Stomach (tissue), 9 donors: Measurements from ENCODE around the gene UNC79. TPM values are rescaled to one million over a fixed set of nuclear protein-coding genes. Genes with fewer than 3 reads are reported as not detected.
A peak's percentile ranks its signal among the peaks of the same experiment; 100 is the strongest.

Experiments used
- DNase-seq, 2 donors: peaks; one replicate each; pipeline versions ENCODE4 v3.0.0 to v3.0.0-alpha.2; 2013 to 2019
- H3K27ac ChIP-seq, 5 donors: fragments of 200-600 bp in 4 of 5; sonication (generic) in 4 of 5; one replicate each; pipeline ENCODE4 v1.5.1; 2013 to 2019; ENCODE audit warnings: mild to moderate bottlenecking in 1 of 5, moderate library complexity in 1 of 5
- H3K27me3 ChIP-seq, 3 donors: fragments of 200-600 bp; sonication (generic); one replicate each; pipeline ENCODE4 v1.5.1; 2017 to 2019; ENCODE audit warnings: mixed run types in 1 of 3
- H3K36me3 ChIP-seq, 4 donors: fragments of 200-600 bp; sonication (generic); 1 replicate in 3 of 4; 2 replicates in 1 of 4; pipeline ENCODE4 v1.5.1; 2016 to 2019
- H3K4me1 ChIP-seq, 4 donors: fragments of 200-600 bp; sonication (generic); one replicate each; pipeline ENCODE4 v1.5.1; 2016 to 2019
- H3K4me3 ChIP-seq, 4 donors: fragments of 200-600 bp; sonication (generic) in 3 of 4; one replicate each; pipeline ENCODE4 v1.5.1; 2016 to 2019; ENCODE audit warnings: mild to moderate bottlenecking in 1 of 4
- H3K9me3 ChIP-seq, 4 donors: fragments of 200-600 bp; sonication (generic); one replicate each; pipeline ENCODE4 v1.5.1; 2016 to 2019
- CTCF ChIP-seq, 7 experiments: fragments of 450-650 bp in 4 of 7; fragments of 200-600 bp in 3 of 7; sonication (generic) in 3 of 7; IDR thresholded peaks; one replicate each; pipeline ENCODE4 v1.5.1; 2016 to 2019; ENCODE audit warnings: antibody characterized with exemption in 7 of 7, control low read depth in 2 of 7, mild to moderate bottlenecking in 1 of 7
- EP300 ChIP-seq: sonication (generic); formaldehyde crosslinking; IDR thresholded peaks from one replicate; pipeline ENCODE4 v1.6.1; 2017; ENCODE audit warnings: antibody characterized with exemption
- POLR2A ChIP-seq, 4 donors: fragments of 450-650 bp; IDR thresholded peaks; one replicate each; pipeline ENCODE4 v1.6.1; 2016; ENCODE audit warnings: antibody characterized with exemption in 4 of 4, control low read depth in 2 of 4, mild to moderate bottlenecking in 1 of 4, moderate library complexity in 1 of 4
- POLR2AphosphoS5 ChIP-seq, 3 donors: sonication (generic); formaldehyde crosslinking; IDR thresholded peaks; one replicate each; pipeline ENCODE4 v1.6.1; 2016; ENCODE audit warnings: antibody characterized with exemption in 3 of 3
- WGBS, 5 donors: extraction: QIAGEN DNeasy Blood & Tissue Kit in 3 of 5; methylation state at CpG; one replicate each; pipeline versions ENCODE4 v1.1.5 to v1.1.7; 2013 to 2018; 5-methylcytosine and 5-hydroxymethylcytosine counted together
- intact Hi-C: fragments of 100-400 bp; cut with DNase I; formaldehyde crosslinking; loops from one replicate; pipeline ENCODE4 v1.15.1; 2023; ENCODE audit warnings: low total_unique reads
- polyA plus RNA-seq, 3 donors: library from polyadenylated mRNA; stranded (reverse); fragments of 200-250 nt; gene quantifications; one replicate each; pipeline ENCODE4 v1.2.3, GENCODE V29; 2013
- total RNA-seq, 5 donors: library from RNA; depleted of rRNA; stranded (reverse); fragments of >200 nt; gene quantifications; one replicate each; pipeline versions ENCODE4 v1.1.0 to v1.2.3, GENCODE V29; 2014 to 2016
- donor health status: healthy with polysubstance abuse.
- donor health status: Bipolar disorder and iron deficiency.
- donor health status: healthy.

Gene UNC79
- total and polyA plus RNA-seq, 8 donors: under 0.01 to 1.9 (median 0.35) TPM; not detected in 2

- H3K4me3 ChIP-seq: no peak overlapping the region
- WGBS, 5 donors: 90 to 95% (median 94%) methylated on average over 4 of the region's 4 CpGs
- H3K36me3 ChIP-seq: no peaks in the 10 kb centered on the region
- no peaks in the 10 kb centered on the region for H3K9me3 ChIP-seq
- no peak for DNase-seq
- intact Hi-C loops: no loop called here
- no peak overlapping the region for H3K27ac ChIP-seq
- no peaks in the 10 kb centered on the region for H3K4me1 ChIP-seq
- TF ChIP-seq POLR2AphosphoS5 (IDR thresholded peaks at IDR 0.05) (no peak), CTCF (IDR thresholded peaks at IDR 0.05) (no peak), EP300 (no peak), POLR2A (IDR thresholded peaks at IDR 0.05) (no peak)
- H3K27me3 ChIP-seq: peaks cover 0 to 20% (median 5%) of the 10 kb centered on the region in 3 donors
Observed at GRCh38 chr14:93709249-93709648, 278.5 kb downstream of the UNC79 start.

GRCh38 chr14:93712079-93712837, 281.5 kb downstream of the UNC79 start:
- no peaks in the 10 kb centered on the region for H3K9me3 ChIP-seq
- H3K4me3 ChIP-seq: no peak overlapping the region
- no peaks in the 10 kb centered on the region for H3K36me3 ChIP-seq
- no peak overlapping the region for H3K27ac ChIP-seq
- 54 to 72% (median 62%) methylated on average over 6 to 9 of the region's 9 CpGs for WGBS, 5 donors
- DNase-seq: no peak
- no peaks in the 10 kb centered on the region for H3K4me1 ChIP-seq
- peaks cover 0 to 32% (median 5%) of the 10 kb centered on the region in 3 donors for H3K27me3 ChIP-seq
- intact Hi-C loops: no loop called here
- TF ChIP-seq CTCF (IDR thresholded peaks at IDR 0.05): no peak
- no peak for TF ChIP-seq POLR2A (IDR thresholded peaks at IDR 0.05)
- TF ChIP-seq EP300: no peak
- no peak for TF ChIP-seq POLR2AphosphoS5 (IDR thresholded peaks at IDR 0.05)

- Histone ChIP-seq H3K9me3 (no peaks in the 10 kb centered on the region), H3K27me3 (peaks cover 0 to 32% (median 5%) of the 10 kb centered on the region in 3 donors), H3K27ac (no peak overlapping the region), H3K36me3 (no peaks in the 10 kb centered on the region), H3K4me3 (no peak overlapping the region), H3K4me1 (no peaks in the 10 kb centered on the region)
- WGBS, 5 donors: 68 to 74% (median 72%) methylated on average over 16 to 18 of the region's 18 CpGs
- no peak for TF ChIP-seq POLR2A (IDR thresholded peaks at IDR 0.05)
- TF ChIP-seq POLR2AphosphoS5 (IDR thresholded peaks at IDR 0.05): no peak
- TF ChIP-seq EP300: no peak
- no peak for TF ChIP-seq CTCF (IDR thresholded peaks at IDR 0.05)
- intact Hi-C loops: no loop called here
- peak in 1 of 2 donors; percentile 36 for DNase-seq
Observed at GRCh38 chr14:93712838-93713724, 282.3 kb downstream of the UNC79 start.

- TF ChIP-seq POLR2A (IDR thresholded peaks at IDR 0.05) (no peak), EP300 (no peak), CTCF (IDR thresholded peaks at IDR 0.05) (no peak), POLR2AphosphoS5 (IDR thresholded peaks at IDR 0.05) (no peak)
- intact Hi-C loops: no loop called here
- H3K4me3 ChIP-seq: no peak overlapping the region
- H3K27ac ChIP-seq: no peak overlapping the region
- H3K4me1 ChIP-seq: no peaks in the 10 kb centered on the region
- H3K36me3 ChIP-seq: no peaks in the 10 kb centered on the region
- peaks cover 0 to 32% (median 5%) of the 10 kb centered on the region in 3 donors for H3K27me3 ChIP-seq
- WGBS, 5 donors: 63 to 70% (median 63%) methylated on average over 11 to 13 of the region's 13 CpGs
- DNase-seq: no peak
- no peaks in the 10 kb centered on the region for H3K9me3 ChIP-seq
Observed at GRCh38 chr14:93713726-93714405, 283.1 kb downstream of the UNC79 start.
